ENCODE measurements around the gene SKOR2. TPM values are rescaled to one million over a fixed set of nuclear protein-coding genes. Genes with fewer than 3 reads are reported as not detected.

The SKOR2 gene
- total RNA-seq, 1 donor from 2014 or later, result not detected

- H3K9me3 Mint-ChIP-seq (ENCODE audit: unreplicated experiment), result no peaks in the 10 kb centered on the region
- H3K4me3 ChIP-seq (ENCODE audit: insufficient read depth, low read depth, low read length), result no peak overlapping the region
- H3K79me2 ChIP-seq (ENCODE audit: insufficient read depth, low read length), result no peaks in the 10 kb centered on the region
- FAIRE-seq (no peak), DNase-seq (ENCODE audit: low read depth) (peak; percentile 1)
- no peaks in the 10 kb centered on the region for H4K20me1 ChIP-seq (ENCODE audit: insufficient read depth, low read length)
- H3K36me3 ChIP-seq (ENCODE audit: insufficient read depth, low read length), result no peaks in the 10 kb centered on the region
- no peak overlapping the region for H3K4me2 ChIP-seq (ENCODE audit: low read length)
- no peaks in the 10 kb centered on the region for H3K9me3 ChIP-seq (ENCODE audit: insufficient read depth, low read depth, low read length)
- H3K36me3 Mint-ChIP-seq (ENCODE audit: low read depth, unreplicated experiment), result no peaks in the 10 kb centered on the region
- no peak for TF ChIP-seq EZH2 (IDR thresholded peaks at IDR 0.05; ENCODE audit: insufficient read depth, low read length)
- TF ChIP-seq, protein P1, sequence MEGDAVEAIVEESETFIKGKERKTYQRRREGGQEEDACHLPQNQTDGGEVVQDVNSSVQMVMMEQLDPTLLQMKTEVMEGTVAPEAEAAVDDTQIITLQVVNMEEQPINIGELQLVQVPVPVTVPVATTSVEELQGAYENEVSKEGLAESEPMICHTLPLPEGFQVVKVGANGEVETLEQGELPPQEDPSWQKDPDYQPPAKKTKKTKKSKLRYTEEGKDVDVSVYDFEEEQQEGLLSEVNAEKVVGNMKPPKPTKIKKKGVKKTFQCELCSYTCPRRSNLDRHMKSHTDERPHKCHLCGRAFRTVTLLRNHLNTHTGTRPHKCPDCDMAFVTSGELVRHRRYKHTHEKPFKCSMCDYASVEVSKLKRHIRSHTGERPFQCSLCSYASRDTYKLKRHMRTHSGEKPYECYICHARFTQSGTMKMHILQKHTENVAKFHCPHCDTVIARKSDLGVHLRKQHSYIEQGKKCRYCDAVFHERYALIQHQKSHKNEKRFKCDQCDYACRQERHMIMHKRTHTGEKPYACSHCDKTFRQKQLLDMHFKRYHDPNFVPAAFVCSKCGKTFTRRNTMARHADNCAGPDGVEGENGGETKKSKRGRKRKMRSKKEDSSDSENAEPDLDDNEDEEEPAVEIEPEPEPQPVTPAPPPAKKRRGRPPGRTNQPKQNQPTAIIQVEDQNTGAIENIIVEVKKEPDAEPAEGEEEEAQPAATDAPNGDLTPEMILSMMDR (IDR thresholded peaks at IDR 0.05; ENCODE audit: insufficient read depth, low read depth, low read length), result no peak
- H2AFZ ChIP-seq (ENCODE audit: low read depth, low read length), result no peak overlapping the region
- H3K4me3 Mint-ChIP-seq (ENCODE audit: unreplicated experiment), result no peak overlapping the region
- no peak overlapping the region for H3K27ac ChIP-seq (ENCODE audit: low read depth, low read length)
- H3K27me3 ChIP-seq (ENCODE audit: insufficient read depth, low read length), result peaks cover 18% of the 10 kb centered on the region
- H3K27ac Mint-ChIP-seq (ENCODE audit: unreplicated experiment), result no peak overlapping the region
- H3K4me1 ChIP-seq (ENCODE audit: insufficient read depth, low read length), result no peaks in the 10 kb centered on the region
- H3K4me1 Mint-ChIP-seq (ENCODE audit: low read depth, unreplicated experiment), result peaks cover 41% of the 10 kb centered on the region
- no peak overlapping the region for H3K9ac ChIP-seq (ENCODE audit: low read length)
- H3K27me3 Mint-ChIP-seq (ENCODE audit: low read depth, unreplicated experiment), result peaks cover 9% of the 10 kb centered on the region
These were observed 44.4 kb downstream of the SKOR2 start for GRCh38 chr18:47206945-47207637.

- no peaks in the 10 kb centered on the region for H3K4me1 ChIP-seq (ENCODE audit: insufficient read depth, low read length)
- no peaks in the 10 kb centered on the region for H3K36me3 ChIP-seq (ENCODE audit: insufficient read depth, low read length)
- Mint-ChIP-seq H3K27me3 (ENCODE audit: low read depth, unreplicated experiment) (peaks cover 3% of the 10 kb centered on the region), H3K4me1 (ENCODE audit: low read depth, unreplicated experiment) (peaks cover 39% of the 10 kb centered on the region), H3K27ac (ENCODE audit: unreplicated experiment) (no peak overlapping the region), H3K36me3 (ENCODE audit: low read depth, unreplicated experiment) (no peaks in the 10 kb centered on the region), H3K4me3 (ENCODE audit: unreplicated experiment) (no peak overlapping the region), H3K9me3 (ENCODE audit: unreplicated experiment) (no peaks in the 10 kb centered on the region)
- H3K9ac ChIP-seq (ENCODE audit: low read length), result no peak overlapping the region
- peaks cover 12% of the 10 kb centered on the region for H3K27me3 ChIP-seq (ENCODE audit: insufficient read depth, low read length)
- H3K79me2 ChIP-seq (ENCODE audit: insufficient read depth, low read length), result no peaks in the 10 kb centered on the region
- TF ChIP-seq, protein P1 (IDR thresholded peaks at IDR 0.05; ENCODE audit: insufficient read depth, low read depth, low read length), result peak; percentile 76
- no peak for TF ChIP-seq EZH2 (IDR thresholded peaks at IDR 0.05; ENCODE audit: insufficient read depth, low read length)
- no peak overlapping the region for H2AFZ ChIP-seq (ENCODE audit: low read depth, low read length)
- no peak overlapping the region for H3K4me2 ChIP-seq (ENCODE audit: low read length)
- no peak overlapping the region for H3K27ac ChIP-seq (ENCODE audit: low read depth, low read length)
- H3K4me3 ChIP-seq (ENCODE audit: insufficient read depth, low read depth, low read length), result no peak overlapping the region
- FAIRE-seq (no peak), DNase-seq (ENCODE audit: low read depth) (no peak)
- H4K20me1 ChIP-seq (ENCODE audit: insufficient read depth, low read length), result no peaks in the 10 kb centered on the region
- no peaks in the 10 kb centered on the region for H3K9me3 ChIP-seq (ENCODE audit: insufficient read depth, low read depth, low read length)
These were observed 46.4 kb downstream of the SKOR2 start for GRCh38 chr18:47204908-47205522.

All from astrocyte (in vitro differentiated cells and primary cell).